Measurements from ENCODE around the gene IMMP2L.

The IMMP2L gene

GRCh38 chr7:111004310-111004901, 557.9 kb downstream of the IMMP2L start:
- TF ChIP-seq, protein P1, sequence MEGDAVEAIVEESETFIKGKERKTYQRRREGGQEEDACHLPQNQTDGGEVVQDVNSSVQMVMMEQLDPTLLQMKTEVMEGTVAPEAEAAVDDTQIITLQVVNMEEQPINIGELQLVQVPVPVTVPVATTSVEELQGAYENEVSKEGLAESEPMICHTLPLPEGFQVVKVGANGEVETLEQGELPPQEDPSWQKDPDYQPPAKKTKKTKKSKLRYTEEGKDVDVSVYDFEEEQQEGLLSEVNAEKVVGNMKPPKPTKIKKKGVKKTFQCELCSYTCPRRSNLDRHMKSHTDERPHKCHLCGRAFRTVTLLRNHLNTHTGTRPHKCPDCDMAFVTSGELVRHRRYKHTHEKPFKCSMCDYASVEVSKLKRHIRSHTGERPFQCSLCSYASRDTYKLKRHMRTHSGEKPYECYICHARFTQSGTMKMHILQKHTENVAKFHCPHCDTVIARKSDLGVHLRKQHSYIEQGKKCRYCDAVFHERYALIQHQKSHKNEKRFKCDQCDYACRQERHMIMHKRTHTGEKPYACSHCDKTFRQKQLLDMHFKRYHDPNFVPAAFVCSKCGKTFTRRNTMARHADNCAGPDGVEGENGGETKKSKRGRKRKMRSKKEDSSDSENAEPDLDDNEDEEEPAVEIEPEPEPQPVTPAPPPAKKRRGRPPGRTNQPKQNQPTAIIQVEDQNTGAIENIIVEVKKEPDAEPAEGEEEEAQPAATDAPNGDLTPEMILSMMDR (IDR thresholded peaks at IDR 0.05; ENCODE audit: low read depth, low read length) = no peak
- no peaks in the 10 kb centered on the region for H3K36me3 ChIP-seq

DNA sequence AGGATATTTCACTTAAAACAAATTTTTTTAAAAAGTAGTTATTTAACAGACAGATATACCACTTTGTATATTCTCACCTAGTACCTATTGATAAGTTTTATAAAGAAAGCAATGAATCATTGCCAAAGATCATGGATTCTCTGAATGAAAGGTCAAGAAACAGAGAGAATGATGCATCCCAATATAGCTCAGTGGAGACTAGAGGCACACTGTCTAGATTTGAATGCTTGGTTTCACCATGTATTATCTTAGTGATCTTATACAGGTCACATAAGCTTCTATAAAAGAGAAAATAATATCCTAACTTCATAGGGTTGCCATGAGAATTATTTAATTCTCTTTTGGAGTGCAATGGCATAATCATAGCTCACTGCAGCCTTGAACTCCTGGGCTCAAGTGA, 558.4 kb downstream of the IMMP2L start:
- no peaks in the 10 kb centered on the region for H3K9me3 ChIP-seq
- H3K4me3 ChIP-seq (ENCODE audit: low read depth, low read length) = no peak overlapping the region
- no peaks in the 10 kb centered on the region for H3K36me3 ChIP-seq
- no peak for DNase-seq
- H3K27me3 ChIP-seq = no peaks in the 10 kb centered on the region
- TF ChIP-seq, protein P1 (IDR thresholded peaks at IDR 0.05; ENCODE audit: low read depth, low read length) = no peak
- no peaks in the 10 kb centered on the region for H3K4me1 ChIP-seq

More at GRCh38 chr7:111004310-111004901, 557.9 kb downstream of the IMMP2L start:
- no peaks in the 10 kb centered on the region for H3K9me3 ChIP-seq
- no peak overlapping the region for H3K4me3 ChIP-seq (ENCODE audit: low read depth, low read length)
- DNase-seq = no peak
- H3K27me3 ChIP-seq = no peaks in the 10 kb centered on the region
- no peaks in the 10 kb centered on the region for H3K4me1 ChIP-seq

DNA sequence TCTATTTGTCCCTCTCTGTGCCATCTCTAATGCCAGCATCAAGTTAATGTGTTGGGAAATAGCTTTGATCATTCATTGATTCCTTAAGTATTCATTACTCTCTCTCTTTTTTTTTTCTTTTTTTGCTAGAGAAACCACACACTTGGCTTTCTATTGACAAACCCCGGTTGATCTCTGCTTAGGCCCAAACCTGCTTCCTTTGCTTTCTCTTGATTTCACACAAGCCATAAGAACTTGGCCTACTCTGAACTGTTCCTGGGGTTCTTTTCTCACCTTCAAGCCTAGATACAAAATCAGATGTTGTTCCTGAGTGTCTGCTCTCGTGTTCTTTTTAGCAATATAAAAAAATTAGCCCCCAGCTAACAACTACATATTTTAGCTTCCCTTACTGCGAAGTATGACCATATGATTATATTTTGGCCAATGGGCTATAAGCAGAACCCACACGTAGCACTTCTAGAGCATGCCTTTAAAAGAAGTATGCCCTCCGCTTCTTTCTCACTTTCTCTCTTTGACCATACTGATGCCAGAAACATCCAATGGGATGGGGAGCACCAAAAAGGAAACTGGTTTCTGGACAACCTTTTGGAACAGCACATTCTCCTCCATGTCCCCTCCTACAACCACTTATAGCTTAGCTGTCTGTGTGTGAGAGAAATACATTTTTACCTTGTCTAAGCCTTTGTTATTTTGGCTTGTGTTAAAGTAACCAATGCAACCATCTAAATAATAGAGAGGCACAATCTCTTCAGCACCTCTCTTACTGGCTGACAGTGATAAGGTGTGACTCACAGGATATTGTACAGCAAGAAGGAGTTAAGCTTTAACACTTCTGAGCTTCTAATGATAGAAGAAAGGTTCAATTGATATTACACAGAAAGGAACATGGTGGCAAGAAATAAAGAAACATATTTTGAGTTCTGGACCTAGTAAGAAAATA, 568.0 kb downstream of the IMMP2L start:
- Histone ChIP-seq H3K27me3 (no peaks in the 10 kb centered on the region), H3K36me3 (no peaks in the 10 kb centered on the region), H3K4me1 (peaks cover 9% of the 10 kb centered on the region; the same call in 1 of the 2 replicates), H3K4me3 (ENCODE audit: low read depth, low read length) (no peak overlapping the region), H3K9me3 (no peaks in the 10 kb centered on the region)
- DNase-seq = no peak
- TF ChIP-seq, protein P1 (IDR thresholded peaks at IDR 0.05; ENCODE audit: low read depth, low read length) = no peak

GRCh38 chr7:110988890-110989501, 573.3 kb downstream of the IMMP2L start:
- Histone ChIP-seq H3K27me3 (no peaks in the 10 kb centered on the region), H3K4me3 (ENCODE audit: low read depth, low read length) (no peak overlapping the region), H3K9me3 (no peaks in the 10 kb centered on the region), H3K36me3 (no peaks in the 10 kb centered on the region), H3K4me1 (peaks cover 14% of the 10 kb centered on the region; the same call in 1 of the 2 replicates)
- DNase-seq = no peak
- TF ChIP-seq, protein P1 (IDR thresholded peaks at IDR 0.05; ENCODE audit: low read depth, low read length) = no peak

- Histone ChIP-seq H3K27me3 (no peaks in the 10 kb centered on the region), H3K4me1 (peaks cover 17% of the 10 kb centered on the region), H3K36me3 (no peaks in the 10 kb centered on the region), H3K9me3 (no peaks in the 10 kb centered on the region), H3K4me3 (ENCODE audit: low read depth, low read length) (no peak overlapping the region)
- TF ChIP-seq, protein P1 (IDR thresholded peaks at IDR 0.05; ENCODE audit: low read depth, low read length) = no peak
- DNase-seq = no peak
Observed at GRCh38 chr7:110988348-110988747, 573.9 kb downstream of the IMMP2L start.

Data from BE2C (cell line).